GM23248 (cell line): Measurements from ENCODE around the gene MOK.

ENCODE experiments used
- EZH2 ChIP-seq: fragments of 200-600 bp; sonication (generic); IDR thresholded peaks from 2 replicates; pipeline ENCODE4 v1.6.1; 2018; ENCODE audit warnings: antibody characterized with exemption, mild to moderate bottlenecking; ENCODE audit not compliant: insufficient read depth, poor library complexity, severe bottlenecking
- EZH2phosphoT487 ChIP-seq: fragments of 200-600 bp; sonication (generic); IDR thresholded peaks from 2 replicates; pipeline ENCODE4 v1.6.1; 2018; ENCODE audit warnings: antibody characterized with exemption, moderate library complexity, mild to moderate bottlenecking, low read depth; ENCODE audit not compliant: insufficient read depth

- no peak for TF ChIP-seq EZH2
- no peak for TF ChIP-seq EZH2phosphoT487
Observed at GRCh38 chr14:102225936-102226335, 79.0 kb downstream of the MOK start.
